SU-DHL-6 (cell line): ENCODE measurements around the gene HOXA13.

Experiments used
- H2AFZ ChIP-seq: fragments of 200-600 bp; sonication (generic); 2 replicates; pipeline ENCODE4 v1.6.1; 2014; ENCODE audit warnings: low read depth, mild to moderate bottlenecking, moderate library complexity, mixed read lengths, antibody characterized with exemption, low read length; ENCODE audit not compliant: severe bottlenecking
- H3F3A ChIP-seq: fragments of 200-600 bp; shearing (Covaris generic); 2 replicates; pipeline ENCODE4 v1.6.0; 2016; ENCODE audit warnings: antibody characterized with exemption, mild to moderate bottlenecking; ENCODE audit not compliant: insufficient read depth
- H3K27ac ChIP-seq: fragments of 200-600 bp; sonication (generic); 2 replicates; pipeline ENCODE4 v1.5.1; 2016; ENCODE audit warnings: low read depth, mild to moderate bottlenecking, low read length, moderate library complexity, mixed read lengths
- H3K27me3 ChIP-seq: fragments of 200-600 bp; sonication (generic), shearing (Covaris generic); 2 replicates; pipeline ENCODE4 v1.6.0; 2014; ENCODE audit warnings: mild to moderate bottlenecking, low read length
- H3K36me3 ChIP-seq: fragments of 200-600 bp; sonication (generic); 2 replicates; pipeline ENCODE4 v1.6.1; 2014; ENCODE audit warnings: mild to moderate bottlenecking, low read length, mixed read lengths
- H3K4me2 ChIP-seq: fragments of 300-600, 200-600 bp; shearing (Covaris generic), sonication (generic); 2 replicates; pipeline ENCODE4 v1.6.0; 2014; ENCODE audit warnings: low read length, low read depth, mild to moderate bottlenecking; ENCODE audit not compliant: poor library complexity, severe bottlenecking
- H3K4me3 ChIP-seq: fragments of 200-600 bp; sonication (generic); 2 replicates; pipeline ENCODE4 v1.5.1; 2014; ENCODE audit warnings: antibody characterized with exemption, low read length, mild to moderate bottlenecking, mixed read lengths; ENCODE audit not compliant: insufficient read depth, poor library complexity, severe bottlenecking
- H3K79me2 ChIP-seq: fragments of 200-600 bp; sonication (generic); 2 replicates; pipeline ENCODE4 v1.6.1; 2014; ENCODE audit warnings: mild to moderate bottlenecking, low read length, moderate library complexity; ENCODE audit not compliant: insufficient read depth
- H3K9ac ChIP-seq: fragments of 200-600 bp; sonication (generic); 2 replicates; pipeline ENCODE4 v1.7.0; 2014; ENCODE audit warnings: mild to moderate bottlenecking, low read length
- H3K9me2 ChIP-seq: fragments of 200-600 bp; sonication (generic); replicated peaks from 2 replicates; pipeline ENCODE4 v1.6.1; 2014; ENCODE audit warnings: low read length; ENCODE audit not compliant: insufficient read depth
- H3K9me3 ChIP-seq: fragments of 200-600 bp; sonication (generic); 2 replicates; pipeline ENCODE4 v1.6.1; 2014; ENCODE audit warnings: low read length, mixed read lengths; ENCODE audit not compliant: insufficient read depth
- H4K20me1 ChIP-seq: fragments of 200-600 bp; sonication (generic); 2 replicates; pipeline ENCODE4 v1.6.1; 2014; ENCODE audit warnings: low read depth, mild to moderate bottlenecking, antibody characterized with exemption, low read length, moderate library complexity, mixed read lengths
- EZH2phosphoT487 ChIP-seq: fragments of 200-600 bp; sonication (generic), shearing (Covaris generic); conservative IDR thresholded peaks from 2 replicates; pipeline ENCODE4 v1.6.1; 2018; ENCODE audit warnings: mild to moderate bottlenecking, antibody characterized with exemption, low read length, moderate library complexity, mixed read lengths
- TF ChIP-seq, protein P1 (sequence below): fragments of 200-600 bp; sonication (generic); IDR thresholded peaks from one replicate; pipeline ENCODE4 v1.5.1; 2017; ENCODE audit warnings: antibody characterized with exemption, mild to moderate bottlenecking, low read length, moderate library complexity; ENCODE audit not compliant: insufficient read depth, poor library complexity, severe bottlenecking

HOXA13 gene

DNA sequence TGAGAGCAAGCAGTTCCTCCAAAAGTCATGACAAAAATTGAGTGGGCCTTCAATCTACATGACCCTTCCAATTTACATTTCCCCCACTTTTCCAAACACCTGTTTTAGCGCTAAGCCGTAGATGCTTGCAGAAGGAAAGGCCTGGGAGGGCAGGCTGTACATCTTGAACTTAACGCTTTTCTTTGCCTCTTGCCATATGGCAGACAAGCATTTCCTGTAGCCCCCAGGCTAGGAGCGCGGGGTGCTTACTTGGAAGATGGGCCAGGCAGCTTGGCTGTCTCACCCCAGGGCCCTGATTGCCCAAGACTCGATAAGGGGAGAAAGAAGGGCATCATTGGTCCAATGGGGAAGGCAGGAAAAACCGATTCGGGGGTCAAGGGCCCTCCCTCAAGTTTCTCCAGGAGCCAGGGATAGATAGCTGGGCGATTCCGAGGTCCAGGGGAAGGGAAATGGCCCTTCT, 27.5 kb downstream of the HOXA13 start:
- no peaks in the 10 kb centered on the region for H3F3A ChIP-seq
- H3K9ac ChIP-seq = no peak overlapping the region
- H3K9me2 ChIP-seq = no peaks in the 10 kb centered on the region
- no peaks in the 10 kb centered on the region for H3K9me3 ChIP-seq
- H3K4me3 ChIP-seq = no peak overlapping the region
- H3K27me3 ChIP-seq = no peaks in the 10 kb centered on the region
- no peaks in the 10 kb centered on the region for H3K79me2 ChIP-seq
- H3K27ac ChIP-seq = no peak overlapping the region
- H3K4me2 ChIP-seq = no peak overlapping the region
- no peaks in the 10 kb centered on the region for H3K36me3 ChIP-seq
- TF ChIP-seq, protein P1, sequence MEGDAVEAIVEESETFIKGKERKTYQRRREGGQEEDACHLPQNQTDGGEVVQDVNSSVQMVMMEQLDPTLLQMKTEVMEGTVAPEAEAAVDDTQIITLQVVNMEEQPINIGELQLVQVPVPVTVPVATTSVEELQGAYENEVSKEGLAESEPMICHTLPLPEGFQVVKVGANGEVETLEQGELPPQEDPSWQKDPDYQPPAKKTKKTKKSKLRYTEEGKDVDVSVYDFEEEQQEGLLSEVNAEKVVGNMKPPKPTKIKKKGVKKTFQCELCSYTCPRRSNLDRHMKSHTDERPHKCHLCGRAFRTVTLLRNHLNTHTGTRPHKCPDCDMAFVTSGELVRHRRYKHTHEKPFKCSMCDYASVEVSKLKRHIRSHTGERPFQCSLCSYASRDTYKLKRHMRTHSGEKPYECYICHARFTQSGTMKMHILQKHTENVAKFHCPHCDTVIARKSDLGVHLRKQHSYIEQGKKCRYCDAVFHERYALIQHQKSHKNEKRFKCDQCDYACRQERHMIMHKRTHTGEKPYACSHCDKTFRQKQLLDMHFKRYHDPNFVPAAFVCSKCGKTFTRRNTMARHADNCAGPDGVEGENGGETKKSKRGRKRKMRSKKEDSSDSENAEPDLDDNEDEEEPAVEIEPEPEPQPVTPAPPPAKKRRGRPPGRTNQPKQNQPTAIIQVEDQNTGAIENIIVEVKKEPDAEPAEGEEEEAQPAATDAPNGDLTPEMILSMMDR = no peak
- no peak for TF ChIP-seq EZH2phosphoT487
- no peak overlapping the region for H2AFZ ChIP-seq
- H4K20me1 ChIP-seq = no peaks in the 10 kb centered on the region

DNA sequence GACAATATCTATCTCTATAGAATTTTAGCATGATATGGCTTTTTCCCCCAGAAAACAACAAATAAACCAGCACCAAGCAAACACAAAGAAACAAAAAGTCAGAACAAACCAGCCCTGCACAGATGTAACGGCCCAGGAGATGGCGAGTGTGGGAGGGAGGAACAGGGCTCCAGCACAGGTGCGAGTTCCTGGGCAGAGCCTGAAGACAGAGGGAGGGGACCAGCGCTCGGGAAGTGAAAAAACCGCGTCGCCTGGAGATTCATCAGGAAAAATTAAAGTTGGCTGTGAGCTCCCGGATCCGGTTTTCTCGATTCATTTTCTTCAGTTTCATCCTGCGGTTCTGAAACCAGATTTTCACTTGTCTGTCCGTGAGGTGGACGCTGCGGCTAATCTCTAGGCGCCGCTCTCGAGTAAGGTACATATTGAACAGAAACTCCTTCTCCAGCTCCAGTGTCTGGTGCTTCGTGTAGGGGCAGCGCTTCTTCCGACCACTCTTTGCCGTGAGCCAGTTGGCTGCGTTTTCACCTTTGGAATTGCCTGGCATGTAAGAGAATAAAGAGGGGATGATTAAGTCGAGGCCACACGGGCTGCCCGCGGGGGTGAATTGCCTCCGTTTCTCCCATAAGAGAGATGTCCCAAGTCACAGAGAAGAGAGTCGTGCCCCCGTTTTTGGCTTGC, 28.1 kb downstream of the HOXA13 start:
- no peak overlapping the region for H3K4me2 ChIP-seq
- TF ChIP-seq, protein P1 = no peak
- no peak for TF ChIP-seq EZH2phosphoT487
- H3K4me3 ChIP-seq = no peak overlapping the region
- no peak overlapping the region for H2AFZ ChIP-seq
- H3K79me2 ChIP-seq = no peaks in the 10 kb centered on the region
- H3F3A ChIP-seq = no peaks in the 10 kb centered on the region
- H3K9me3 ChIP-seq = no peaks in the 10 kb centered on the region
- H3K27me3 ChIP-seq = no peaks in the 10 kb centered on the region
- no peak overlapping the region for H3K27ac ChIP-seq
- no peaks in the 10 kb centered on the region for H4K20me1 ChIP-seq
- H3K9me2 ChIP-seq = no peaks in the 10 kb centered on the region
- H3K36me3 ChIP-seq = no peaks in the 10 kb centered on the region
- no peak overlapping the region for H3K9ac ChIP-seq

DNA sequence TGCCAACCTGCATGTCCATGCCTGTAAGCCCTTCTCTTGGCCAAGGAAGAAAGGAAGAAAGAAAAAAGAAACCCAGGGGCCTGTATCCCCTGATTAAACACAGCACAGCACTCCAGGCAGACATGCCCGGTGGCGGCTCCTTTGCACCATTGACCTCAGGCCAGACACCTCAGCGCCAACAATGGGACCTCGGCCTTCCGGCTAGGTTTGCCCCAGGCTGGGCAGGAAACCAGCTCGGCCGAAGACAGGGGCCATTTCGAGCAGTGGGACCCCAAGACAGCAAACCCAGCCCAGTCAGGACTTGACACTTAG, 28.6 kb downstream of the HOXA13 start:
- Histone ChIP-seq H3F3A (no peaks in the 10 kb centered on the region), H3K4me2 (no peak overlapping the region), H3K36me3 (no peaks in the 10 kb centered on the region), H3K9me2 (no peaks in the 10 kb centered on the region), H2AFZ (no peak overlapping the region), H3K27ac (no peak overlapping the region), H4K20me1 (no peaks in the 10 kb centered on the region), H3K9ac (no peak overlapping the region), H3K27me3 (no peaks in the 10 kb centered on the region), H3K79me2 (no peaks in the 10 kb centered on the region), H3K4me3 (no peak overlapping the region), H3K9me3 (no peaks in the 10 kb centered on the region)
- TF ChIP-seq EZH2phosphoT487 = no peak
- TF ChIP-seq, protein P1 = no peak
